IMR-90 (cell line): ENCODE results near the gene EHMT1. TPM values are rescaled to one million over a fixed set of nuclear protein-coding genes. Genes with fewer than 3 reads are reported as not detected.
A peak's percentile ranks its signal among the peaks of the same experiment; 100 is the strongest.
"Not testable (repeated sequence)": the region's sequence is repeated elsewhere in the genome, so short reads cannot be mapped to it uniquely, and the experiment has no call there.

ENCODE experiments used
- ATAC-seq: fragments of 200-7000 bp; cut with Tn5 transposase; 2 replicates; pipeline ENCODE4 v1.9.1; 2020; ENCODE audit warnings: low read depth, mild to moderate bottlenecking, moderate library complexity
- BruUV-seq: library from RNA; stranded (reverse); fragments of 400-500 nt; replicated peaks from 2 replicates; lab custom pipeline; 2021; lab: Mats Ljungman, UMichigan
- CTCF ChIA-PET: fragments of 300-600 bp; formaldehyde crosslinking; extraction: SDS; loops from one replicate; lab custom pipeline; 2021; ENCODE audit warnings: antibody characterized with exemption; lab: Yijun Ruan, JAX
- POLR2A ChIA-PET: fragments of 300-600 bp; sonication (Branson Sonifier 250); formaldehyde crosslinking; loops from one replicate; lab custom pipeline; 2022; ENCODE audit warnings: antibody characterized with exemption; ENCODE audit not compliant: unreplicated experiment; lab: Charles Lee
- DNase-seq: peaks from one replicate; pipeline ENCODE4 v3.0.0; 2013
- H2AFZ ChIP-seq: replicated peaks from 2 replicates; pipeline ENCODE3; 2013; ENCODE audit warnings: low read length, mild to moderate bottlenecking; ENCODE audit not compliant: poor library complexity
- H2AK5ac ChIP-seq: 2 replicates; pipeline ENCODE4 v1.6.1; 2013; ENCODE audit warnings: low read depth, low read length, inconsistent platforms
- H2AK9ac ChIP-seq: replicated peaks from 2 replicates; pipeline ENCODE3; 2013; ENCODE audit warnings: mild to moderate bottlenecking, low read depth, low read length, moderate library complexity; ENCODE audit not compliant: poor library complexity
- H2BK120ac ChIP-seq: 2 replicates; pipeline ENCODE4 v1.6.1; 2013; ENCODE audit warnings: low read depth, low read length, inconsistent platforms
- H2BK15ac ChIP-seq: 3 replicates; pipeline ENCODE4 v1.6.1; 2013; ENCODE audit warnings: low read depth, low read length, inconsistent platforms
- H2BK20ac ChIP-seq: 2 replicates; pipeline ENCODE4 v1.6.1; 2013; ENCODE audit warnings: low read depth, mild to moderate bottlenecking, inconsistent platforms, low read length, moderate library complexity
- H2BK5ac ChIP-seq: 2 replicates; pipeline ENCODE4 v1.6.1; 2013; ENCODE audit warnings: mild to moderate bottlenecking, low read depth, low read length, inconsistent platforms; ENCODE audit not compliant: poor library complexity, severe bottlenecking
- H3K14ac ChIP-seq: replicated peaks from 2 replicates; pipeline ENCODE4 v1.6.1; 2013; ENCODE audit warnings: low read depth, low read length, inconsistent platforms
- H3K18ac ChIP-seq: 2 replicates; pipeline ENCODE4 v1.6.1; 2013; ENCODE audit warnings: low read depth, low read length, control low read depth
- H3K23ac ChIP-seq: 2 replicates; pipeline ENCODE4 v1.6.1; 2013; ENCODE audit warnings: low read depth, low read length, inconsistent platforms
- H3K27ac ChIP-seq: 2 replicates; pipeline ENCODE4 v1.5.1; 2013; ENCODE audit warnings: mild to moderate bottlenecking, control low read depth, low read length; ENCODE audit not compliant: insufficient read depth
- H3K27me3 ChIP-seq: 2 replicates; pipeline ENCODE4 v1.6.1; 2013; ENCODE audit warnings: low read length; ENCODE audit not compliant: control insufficient read depth, insufficient read depth
- H3K36me3 ChIP-seq: 2 replicates; pipeline ENCODE4 v1.6.1; 2013; ENCODE audit warnings: low read length, mixed read lengths; ENCODE audit not compliant: control insufficient read depth, insufficient read depth
- H3K4ac ChIP-seq: 2 replicates; pipeline ENCODE4 v1.6.1; 2013; ENCODE audit warnings: low read depth, low read length, inconsistent platforms
- H3K4me1 ChIP-seq: 2 replicates; pipeline ENCODE4 v1.6.1; 2013; ENCODE audit warnings: low read length, mixed read lengths; ENCODE audit not compliant: control insufficient read depth, insufficient read depth
- H3K4me2 ChIP-seq: 2 replicates; pipeline ENCODE4 v1.6.1; 2013; ENCODE audit warnings: low read depth, mild to moderate bottlenecking, control low read depth, low read length, moderate library complexity
- H3K4me3 ChIP-seq: 2 replicates; pipeline ENCODE4 v1.5.1; 2013; ENCODE audit warnings: low read depth, mild to moderate bottlenecking, control low read depth, low read length, moderate library complexity; ENCODE audit not compliant: insufficient read depth
- H3K56ac ChIP-seq: 2 replicates; pipeline ENCODE4 v1.6.1; 2013; ENCODE audit warnings: low read length, inconsistent platforms; ENCODE audit not compliant: insufficient read depth; ENCODE audit errors: extremely low read depth
- H3K79me1 ChIP-seq, 2 experiments: 2 replicates each; pipeline ENCODE4 v1.6.1; 2013; ENCODE audit warnings: low read length in 2 of 2, inconsistent platforms in 1 of 2, low read depth in 1 of 2
- H3K9ac ChIP-seq: 2 replicates; pipeline ENCODE4 v1.6.1; 2013; ENCODE audit warnings: low read depth, low read length, control low read depth
- H3K9me1 ChIP-seq: 2 replicates; pipeline ENCODE4 v1.6.1; 2013; ENCODE audit warnings: low read length, inconsistent platforms; ENCODE audit not compliant: insufficient read depth
- H3K9me3 ChIP-seq: 2 replicates; pipeline ENCODE4 v1.6.1; 2013; ENCODE audit warnings: low read length; ENCODE audit not compliant: control insufficient read depth, insufficient read depth
- H4K20me1 ChIP-seq: 2 replicates; pipeline ENCODE4 v1.6.1; 2013; ENCODE audit warnings: low read length, inconsistent platforms; ENCODE audit not compliant: insufficient read depth
- H4K5ac ChIP-seq: 2 replicates; pipeline ENCODE4 v1.6.1; 2013; ENCODE audit warnings: mild to moderate bottlenecking, low read depth, low read length, control low read depth
- H4K8ac ChIP-seq, 2 experiments: 2 replicates each; pipeline ENCODE4 v1.6.1; 2013; ENCODE audit warnings: low read depth in 2 of 2, low read length in 2 of 2, control low read depth in 1 of 2, inconsistent platforms in 1 of 2
- H4K91ac ChIP-seq: 2 replicates; pipeline ENCODE4 v1.6.1; 2013; ENCODE audit warnings: low read depth, low read length, inconsistent platforms; ENCODE audit not compliant: insufficient read depth
- WGBS, 2 experiments: methylation state at CpG; one replicate each; pipeline versions ENCODE4 v1.1.5 to v1.1.7; 2013; ENCODE audit warnings: missing lambda C conversion rate in 2 of 2; ENCODE audit not compliant: insufficient read length in 1 of 2; ENCODE audit errors: extremely low coverage in 2 of 2; 5-methylcytosine and 5-hydroxymethylcytosine counted together
- dilution Hi-C: fragments of 300-500 bp; cut with HindIII; formaldehyde crosslinking; loops from one replicate; pipeline ENCODE4 v1.14.3; 2018; ENCODE audit warnings: low sequenced_read_pairs; ENCODE audit not compliant: unreplicated experiment
- in situ Hi-C: fragments of 300-500 bp; cut with MboI; formaldehyde crosslinking; loops from 3 replicates; pipeline ENCODE4 v1.14.3; 2019; ENCODE audit warnings: low sequenced_read_pairs, inconsistent platforms, mixed read lengths
- intact Hi-C: fragments of 100-400 bp; cut with micrococcal nuclease; formaldehyde crosslinking; loops from 2 replicates; pipeline ENCODE4 v1.10.0; 2022
- polyA plus RNA-seq, 3 experiments: library from polyadenylated mRNA; depleted of rRNA; stranded (reverse); fragments of >200 nt; gene quantifications; 2 replicates each; pipeline ENCODE4 v1.2.3, GENCODE V29; 2012; ENCODE audit warnings: low replicate concordance in 1 of 3
- total RNA-seq: library from RNA; depleted of rRNA; stranded (reverse); fragments of >200 nt; gene quantifications from 2 replicates; pipeline ENCODE4 v1.2.3, GENCODE V29; 2012
- TF ChIP-seq, protein P1 (sequence below): fragments of 150-350 bp; IDR thresholded peaks from 2 replicates; pipeline ENCODE4 v1.6.1; 2017; ENCODE audit warnings: mild to moderate bottlenecking, antibody characterized with exemption, low read length, low read depth

EHMT1 gene
- total and polyA plus RNA-seq, 2 of the 4 experiments (the other 2 are of a cell fraction), result 32.8 to 35.1 TPM

DNA sequence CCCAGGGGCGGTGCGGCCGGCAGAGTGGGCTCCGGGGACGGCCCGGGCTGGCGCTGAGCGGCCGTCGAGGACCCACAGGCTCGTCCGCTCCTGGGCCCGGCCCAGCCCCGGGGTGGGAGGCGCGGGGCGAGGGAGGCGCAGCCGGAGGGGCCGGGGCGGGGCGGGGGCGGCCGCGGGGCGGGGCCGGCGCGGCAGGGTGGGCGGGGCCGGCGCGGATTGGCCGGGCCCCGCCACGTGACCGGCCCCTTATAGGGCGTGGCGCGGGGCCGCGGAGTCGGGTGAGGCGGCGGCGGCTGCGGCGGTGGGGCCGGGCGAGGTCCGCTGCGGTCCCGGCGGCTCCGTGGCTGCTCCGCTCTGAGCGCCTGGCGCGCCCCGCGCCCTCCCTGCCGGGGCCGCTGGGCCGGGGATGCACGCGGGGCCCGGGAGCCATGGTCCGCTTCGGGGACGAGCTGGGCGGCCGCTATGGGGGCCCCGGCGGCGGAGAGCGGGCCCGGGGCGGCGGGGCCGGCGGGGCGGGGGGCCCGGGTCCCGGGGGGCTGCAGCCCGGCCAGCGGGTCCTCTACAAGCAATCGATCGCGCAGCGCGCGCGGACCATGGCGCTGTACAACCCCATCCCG lies 258.8 kb downstream of the EHMT1 start, which contains the start of gene CACNA1B:
CACNA1B (plus strand) TSS at position 277 of the 617 bp plus-strand sequence; CDS start at position 429, 152 bp downstream.
- H4K91ac ChIP-seq, BruUV-seq, H4K5ac ChIP-seq, H2BK120ac ChIP-seq, DNase-seq, H4K20me1 ChIP-seq, H3K4me2 ChIP-seq, H3K9ac ChIP-seq, H3K4me1 ChIP-seq, CTCF ChIA-PET, H3K27ac ChIP-seq, ATAC-seq, H2BK20ac ChIP-seq, POLR2A ChIA-PET, H3K4me3 ChIP-seq, H3K56ac ChIP-seq, H2BK15ac ChIP-seq, H3K36me3 ChIP-seq, H3K79me1 ChIP-seq, H3K4ac ChIP-seq, H3K9me1 ChIP-seq, in situ Hi-C loops, H3K18ac ChIP-seq, H3K14ac ChIP-seq, dilution Hi-C loops, intact Hi-C loops, H2AK9ac ChIP-seq, H2AK5ac ChIP-seq, H3K27me3 ChIP-seq, H4K8ac ChIP-seq, H3K23ac ChIP-seq, H2BK5ac ChIP-seq: not testable (repeated sequence)
- Histone ChIP-seq H3K9me3 (peaks cover 16% of the 10 kb centered on the region), H2AFZ (peak within 1 kb of the TSS; percentile 67)
- 0% methylated on average over 2 of the region's 95 CpGs; no CpG with 5 or more reads in 1 of the 2 experiments for WGBS, 2 experiments
- TF ChIP-seq, protein P1, sequence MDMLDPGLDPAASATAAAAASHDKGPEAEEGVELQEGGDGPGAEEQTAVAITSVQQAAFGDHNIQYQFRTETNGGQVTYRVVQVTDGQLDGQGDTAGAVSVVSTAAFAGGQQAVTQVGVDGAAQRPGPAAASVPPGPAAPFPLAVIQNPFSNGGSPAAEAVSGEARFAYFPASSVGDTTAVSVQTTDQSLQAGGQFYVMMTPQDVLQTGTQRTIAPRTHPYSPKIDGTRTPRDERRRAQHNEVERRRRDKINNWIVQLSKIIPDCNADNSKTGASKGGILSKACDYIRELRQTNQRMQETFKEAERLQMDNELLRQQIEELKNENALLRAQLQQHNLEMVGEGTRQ, result peak; percentile 44; the same call in 1 of the 2 replicates
